ENCODE measurements around the gene MYB. TPM values are rescaled to one million over a fixed set of nuclear protein-coding genes. Genes with fewer than 3 reads are reported as not detected.

Gene MYB
- total RNA-seq, 4 donors from 2014 or later: 2.6 to 6.9 (median 3.1) TPM

- WGBS, 2 donors: 91 to 92% methylated on average over 6 of the region's 6 CpGs
Observed at GRCh38 chr6:135219346-135219745, 38.2 kb downstream of the MYB start.

GRCh38 chr6:135221042-135221441, 39.9 kb downstream of the MYB start:
- no peaks in the 10 kb centered on the region for H3K4me1 ChIP-seq
- no peak overlapping the region for H3K4me3 ChIP-seq
- no peaks in the 10 kb centered on the region for H3K27me3 ChIP-seq
- TF ChIP-seq POLR2A (IDR thresholded peaks at IDR 0.05) (no peak), CTCF (IDR thresholded peaks at IDR 0.05) (no peak)
- no peak for DNase-seq
- 89 to 98% methylated on average over 3 of the region's 3 CpGs for WGBS, 2 donors
- intact Hi-C loops (cut with DNase I): no loop called here
- H3K36me3 ChIP-seq: no peaks in the 10 kb centered on the region
- H3K9me3 ChIP-seq: no peaks in the 10 kb centered on the region
- H3K27ac ChIP-seq: no peak overlapping the region

More at GRCh38 chr6:135219346-135219745, 38.2 kb downstream of the MYB start:
- DNase-seq: no peak
- H3K27ac ChIP-seq: no peak overlapping the region
- TF ChIP-seq POLR2A (IDR thresholded peaks at IDR 0.05): no peak
- TF ChIP-seq CTCF (IDR thresholded peaks at IDR 0.05): no peak
- H3K27me3 ChIP-seq: no peaks in the 10 kb centered on the region
- no peak overlapping the region for H3K4me3 ChIP-seq
- no peaks in the 10 kb centered on the region for H3K9me3 ChIP-seq
- intact Hi-C loops (cut with DNase I): no loop called here
- no peaks in the 10 kb centered on the region for H3K36me3 ChIP-seq
- no peaks in the 10 kb centered on the region for H3K4me1 ChIP-seq

GRCh38 chr6:135221505-135221904, 40.4 kb downstream of the MYB start:
- intact Hi-C loops (cut with DNase I): no loop called here
- no peak for DNase-seq
- no peaks in the 10 kb centered on the region for H3K27me3 ChIP-seq
- H3K4me1 ChIP-seq: no peaks in the 10 kb centered on the region
- TF ChIP-seq CTCF (IDR thresholded peaks at IDR 0.05): no peak
- TF ChIP-seq POLR2A (IDR thresholded peaks at IDR 0.05): no peak
- H3K9me3 ChIP-seq: no peaks in the 10 kb centered on the region
- no peaks in the 10 kb centered on the region for H3K36me3 ChIP-seq
- H3K4me3 ChIP-seq: no peak overlapping the region
- H3K27ac ChIP-seq: no peak overlapping the region
- WGBS, 2 donors: 75 to 88% methylated on average over 1 of the region's 1 CpG

- Histone ChIP-seq H3K9me3 (no peaks in the 10 kb centered on the region), H3K36me3 (no peaks in the 10 kb centered on the region), H3K27ac (no peak overlapping the region), H3K4me3 (no peak overlapping the region), H3K27me3 (no peaks in the 10 kb centered on the region), H3K4me1 (no peaks in the 10 kb centered on the region)
- TF ChIP-seq CTCF (IDR thresholded peaks at IDR 0.05) (no peak), POLR2A (IDR thresholded peaks at IDR 0.05) (no peak)
- intact Hi-C loops (cut with DNase I): no loop called here
- no peak for DNase-seq
- 80 to 83% methylated on average over 5 of the region's 5 CpGs for WGBS, 2 donors
Observed at GRCh38 chr6:135222623-135223022, 41.5 kb downstream of the MYB start.

GRCh38 chr6:135224037-135224647, 43.0 kb downstream of the MYB start:
- Histone ChIP-seq H3K27ac (no peak overlapping the region), H3K9me3 (no peaks in the 10 kb centered on the region), H3K4me3 (no peak overlapping the region), H3K4me1 (no peaks in the 10 kb centered on the region), H3K36me3 (no peaks in the 10 kb centered on the region), H3K27me3 (no peaks in the 10 kb centered on the region)
- no peak for DNase-seq
- intact Hi-C loops (cut with DNase I): no loop called here
- 50 to 66% methylated on average over 6 of the region's 6 CpGs for WGBS, 2 donors
- TF ChIP-seq CTCF (IDR thresholded peaks at IDR 0.05) (no peak), POLR2A (IDR thresholded peaks at IDR 0.05) (no peak)

Measured in esophagus squamous epithelium (tissue), 5 donors.